ENCODE data around the gene LEPROT.
"Not testable (repeated sequence)": the region's sequence is repeated elsewhere in the genome, so short reads cannot be mapped to it uniquely, and the experiment has no call there.

Gene LEPROT

GRCh38 chr1:65437616-65438015 lies 17.1 kb downstream of the LEPROT start:
- DNase-seq (ENCODE audit: low spot score) = no peak

- no peak for DNase-seq (ENCODE audit: low spot score)
Observed at GRCh38 chr1:65440322-65440900, 19.9 kb downstream of the LEPROT start.

- peak; percentile 78 for DNase-seq (ENCODE audit: low spot score)
Observed at GRCh38 chr1:65440915-65441314, 20.4 kb downstream of the LEPROT start.

DNA sequence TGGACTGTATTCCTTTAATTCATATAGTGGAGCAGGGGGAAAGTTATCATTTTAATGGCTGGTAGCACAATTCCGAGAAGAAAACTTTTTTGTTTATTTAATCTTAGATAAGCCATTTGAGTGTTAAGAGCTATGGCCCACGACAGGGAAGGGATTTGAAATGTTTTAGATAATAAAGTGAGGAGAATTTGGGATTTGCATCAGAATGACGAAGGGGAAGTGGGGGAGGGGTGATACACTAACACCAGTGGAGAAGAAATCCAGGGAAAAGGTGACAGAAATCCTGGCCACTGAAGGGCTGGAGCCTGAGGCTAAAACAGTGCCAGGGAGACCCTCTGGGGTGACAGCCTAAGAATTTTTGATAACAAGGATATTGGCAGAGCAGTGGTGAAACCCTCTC lies 21.0 kb downstream of the LEPROT start:
- no peak for DNase-seq (ENCODE audit: low spot score)

DNA sequence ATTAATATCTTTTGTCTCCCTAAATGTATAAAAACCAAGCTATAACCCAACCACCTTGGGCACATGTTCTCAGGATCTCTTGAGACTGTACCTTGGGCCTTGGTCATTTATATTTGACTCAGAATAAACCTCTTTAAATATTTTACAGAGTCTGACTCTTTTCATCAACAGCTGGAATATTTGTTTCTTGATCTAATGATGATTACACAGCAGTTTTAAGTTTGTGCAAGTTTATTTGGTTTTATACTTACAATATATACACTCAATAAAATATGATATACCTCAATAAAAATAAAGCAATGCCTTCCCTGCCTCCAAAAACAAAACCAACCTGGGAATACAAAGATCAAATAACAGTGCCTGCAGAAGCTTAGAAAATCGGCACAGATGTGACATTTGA lies 22.0 kb downstream of the LEPROT start:
- DNase-seq (ENCODE audit: low spot score) = no peak

- no peak for DNase-seq (ENCODE audit: low spot score)
Observed at GRCh38 chr1:65443647-65444046, 23.2 kb downstream of the LEPROT start.

- DNase-seq (ENCODE audit: low spot score) = no peak
Observed at GRCh38 chr1:65444128-65444640, 23.7 kb downstream of the LEPROT start.

DNA sequence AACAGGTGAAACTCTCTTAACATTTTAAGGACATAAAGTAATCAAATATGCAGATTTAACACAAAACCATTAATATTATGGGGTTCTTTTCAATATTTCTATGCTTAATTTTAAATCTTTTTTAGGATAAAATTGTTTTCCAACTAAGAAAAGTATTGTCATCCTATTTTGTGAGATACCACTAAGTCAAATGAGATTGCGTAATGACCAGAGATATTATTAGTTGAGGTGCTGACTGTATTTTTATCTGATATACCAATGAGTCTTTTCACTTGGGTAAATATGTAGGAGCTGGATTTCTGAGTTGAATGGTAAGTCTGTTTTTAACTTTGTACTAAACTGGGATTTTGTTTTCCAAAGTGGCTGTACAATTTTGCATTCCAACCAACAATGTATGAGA lies 25.4 kb downstream of the LEPROT start:
- no peak for DNase-seq (ENCODE audit: low spot score)

DNA sequence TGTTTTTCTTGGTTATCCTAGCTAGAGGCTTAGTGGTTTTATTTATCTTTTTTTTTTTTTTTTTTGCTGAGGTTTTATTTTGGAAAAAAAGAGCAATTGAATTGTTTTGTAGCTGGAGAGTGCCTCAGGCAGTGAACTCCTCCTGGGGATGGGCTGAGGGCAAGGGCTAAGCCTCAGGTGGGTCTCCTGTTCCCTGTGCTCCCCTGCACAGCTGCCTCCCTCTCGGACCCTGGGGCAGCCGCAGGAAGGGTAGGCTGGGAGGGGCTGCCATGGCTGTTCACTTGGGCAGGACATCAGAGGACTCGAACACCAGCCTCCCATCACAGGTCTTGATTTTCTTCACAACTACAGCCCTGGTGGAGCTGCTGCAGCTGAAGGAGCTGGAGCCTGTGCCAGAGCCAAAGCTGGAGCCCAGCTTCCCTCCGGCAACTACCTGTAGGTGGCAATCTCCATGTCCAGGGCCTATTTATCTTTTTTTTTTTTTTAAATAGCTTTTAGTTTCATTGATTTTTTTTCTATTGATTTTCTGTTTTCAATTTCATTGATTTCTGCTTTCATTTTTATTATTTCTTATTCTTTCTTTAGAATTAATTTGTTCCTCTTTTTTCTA lies 28.9 kb downstream of the LEPROT start:
- no peak for DNase-seq (ENCODE audit: low spot score)

- DNase-seq (ENCODE audit: low spot score) = not testable (repeated sequence)
Observed at GRCh38 chr1:65455678-65456077, 35.2 kb downstream of the LEPROT start.

GRCh38 chr1:65456481-65456880 lies 36.0 kb downstream of the LEPROT start:
- no peak for DNase-seq (ENCODE audit: low spot score)

DNA sequence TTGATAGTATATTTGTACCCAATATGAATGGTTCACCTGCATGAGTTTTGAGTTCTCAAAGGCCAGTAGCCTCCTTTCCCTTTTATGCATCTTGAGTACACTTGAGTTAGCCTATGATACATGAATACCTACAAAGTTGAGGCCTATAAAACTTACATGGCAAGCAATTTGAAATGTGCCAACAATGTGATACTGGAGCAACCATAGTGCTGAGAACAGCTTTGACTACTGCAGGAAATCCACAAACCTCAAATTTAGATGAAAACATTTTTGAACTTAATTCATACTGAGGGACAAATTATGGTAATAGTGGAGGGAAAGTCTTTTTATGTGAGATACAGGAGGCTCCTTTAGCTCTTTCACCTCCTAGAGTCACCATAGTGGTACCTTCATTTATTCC lies 37.4 kb downstream of the LEPROT start:
- no peak for DNase-seq (ENCODE audit: low spot score)

DNA sequence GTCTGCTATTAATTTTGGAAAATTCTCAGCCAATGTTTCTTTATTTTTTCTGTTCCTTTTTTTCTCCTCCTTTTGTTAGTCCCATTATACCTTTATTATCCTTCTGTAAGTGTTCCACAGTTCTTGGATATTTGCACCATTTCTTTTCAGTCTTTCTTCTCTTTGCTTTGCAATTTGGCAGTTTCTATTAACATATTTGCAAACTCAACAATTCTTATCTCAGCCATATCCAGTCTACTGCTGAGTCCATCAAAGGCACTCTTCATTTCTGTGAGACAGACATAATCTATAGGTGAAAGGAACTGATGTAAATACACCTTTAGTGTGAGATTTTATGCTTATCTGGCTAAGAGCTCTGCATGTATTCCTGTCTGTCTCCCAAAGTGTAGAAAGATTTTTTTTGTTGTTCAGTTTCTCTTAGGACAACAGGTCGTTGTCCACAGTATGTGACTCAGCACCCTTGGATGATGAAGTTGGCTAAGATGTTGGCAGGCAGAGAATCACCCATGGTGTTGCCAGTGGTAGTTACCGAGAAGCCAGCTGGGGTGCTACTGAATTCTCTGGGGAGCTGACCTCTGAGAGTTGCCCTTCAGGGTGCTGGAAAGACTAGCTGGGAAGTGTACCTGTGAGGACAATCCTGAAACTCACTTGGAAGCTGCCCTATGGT lies 38.4 kb downstream of the LEPROT start:
- DNase-seq (ENCODE audit: low spot score) = peak; percentile 41

DNA sequence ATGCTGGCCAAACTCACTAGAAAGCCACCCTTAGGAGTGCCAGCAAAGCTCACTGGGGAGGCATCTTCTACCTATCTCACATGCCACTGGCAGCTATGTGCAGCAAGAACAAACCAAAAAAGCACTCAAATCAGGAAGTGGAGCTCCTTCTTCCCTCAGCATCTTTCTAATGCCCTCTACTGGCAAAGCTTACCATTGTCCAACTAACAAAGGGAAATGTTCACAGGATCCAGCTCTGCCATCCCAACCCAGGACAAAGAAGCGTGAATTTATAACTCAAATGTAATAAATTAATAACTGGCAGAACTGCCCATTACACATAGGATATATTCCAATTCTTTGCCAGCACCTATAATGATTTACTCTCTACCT lies 38.9 kb downstream of the LEPROT start:
- peak; percentile 48 for DNase-seq (ENCODE audit: low spot score)

- DNase-seq (ENCODE audit: low spot score) = not testable (repeated sequence)
Observed at GRCh38 chr1:65465837-65466236, 45.4 kb downstream of the LEPROT start.

GRCh38 chr1:65467536-65467935 lies 47.1 kb downstream of the LEPROT start:
- no peak for DNase-seq (ENCODE audit: low spot score)

GRCh38 chr1:65469126-65469888 lies 48.8 kb downstream of the LEPROT start:
- peak; percentile 3 for DNase-seq (ENCODE audit: low spot score)

GRCh38 chr1:65469889-65470340 lies 49.4 kb downstream of the LEPROT start:
- DNase-seq (ENCODE audit: low spot score) = peak; percentile 11

DNA sequence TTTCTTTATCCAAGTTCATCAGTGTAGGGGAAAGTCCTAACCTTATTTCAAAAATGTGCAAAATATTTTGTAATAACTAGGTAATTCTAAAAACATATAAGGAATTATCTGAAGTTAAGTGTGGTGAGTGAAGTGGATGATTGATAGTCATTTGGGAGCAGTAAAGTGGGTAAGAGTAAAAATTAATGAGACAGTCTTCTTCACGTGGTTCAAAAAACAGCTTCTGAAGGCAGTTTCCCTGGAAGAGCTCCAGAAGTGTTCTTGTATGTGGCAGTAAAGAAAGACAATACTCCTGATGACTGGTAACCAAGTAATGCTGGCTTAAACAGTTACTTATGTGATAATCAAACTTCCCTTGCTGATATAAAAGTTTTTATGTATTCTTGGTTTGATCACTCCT lies 50.3 kb downstream of the LEPROT start:
- DNase-seq (ENCODE audit: low spot score) = peak; percentile 5

DNA sequence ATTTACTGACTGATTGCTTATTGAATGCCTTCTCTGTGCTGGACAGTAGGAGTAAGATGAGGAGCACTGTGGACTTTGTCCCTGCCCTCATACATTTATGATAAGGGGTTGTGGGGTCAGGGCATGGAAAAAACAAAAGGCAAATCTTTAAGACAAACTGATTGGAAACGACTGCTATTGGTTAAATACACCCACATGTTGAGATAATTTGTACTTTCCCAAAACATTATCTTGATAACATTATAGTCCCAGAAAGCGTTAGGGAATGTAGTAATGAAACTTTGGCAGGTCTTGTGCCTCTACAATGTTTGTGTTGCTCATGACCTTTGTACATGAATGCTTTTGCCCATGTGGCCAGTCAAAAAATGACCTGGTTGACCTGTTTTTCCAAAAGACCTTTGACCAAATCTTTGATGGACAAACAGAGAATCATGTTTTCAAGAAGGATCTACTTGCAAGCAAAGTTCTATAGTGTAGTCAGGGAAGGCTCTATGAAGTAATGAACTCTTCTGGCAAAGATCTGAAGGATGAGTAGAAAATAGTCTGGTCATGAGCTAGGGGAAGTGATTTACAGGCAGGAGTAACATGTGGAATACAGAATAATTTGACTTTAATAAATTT lies 50.9 kb downstream of the LEPROT start:
- no peak for DNase-seq (ENCODE audit: low spot score)

- peak; percentile 28 for DNase-seq (ENCODE audit: low spot score)
Observed at GRCh38 chr1:65471861-65472332, 51.4 kb downstream of the LEPROT start.

DNA sequence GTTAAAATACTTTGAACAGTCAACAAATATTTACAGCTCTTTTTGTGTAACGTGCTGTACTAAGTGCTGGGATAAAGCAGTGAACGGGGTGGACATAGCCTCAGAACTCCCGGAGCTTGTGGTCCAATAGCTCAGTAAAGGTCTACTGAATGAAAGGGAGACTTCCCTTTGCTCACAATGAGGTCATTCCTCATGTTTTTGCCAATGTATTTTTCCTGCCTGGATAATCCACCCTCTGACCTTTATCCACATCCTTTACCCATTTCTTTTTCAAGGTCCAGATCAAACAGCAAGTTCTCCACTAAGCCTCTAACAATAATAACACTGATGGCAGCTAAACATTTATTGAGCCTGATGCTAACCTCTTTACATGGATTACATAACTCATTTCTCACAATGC lies 55.9 kb downstream of the LEPROT start:
- DNase-seq (ENCODE audit: low spot score) = no peak
